Measurements from ENCODE around the gene LSM11.

- TF ChIP-seq POLR2A (IDR thresholded peaks at IDR 0.05; ENCODE audit: low read depth, low read length) = no peak
- no peak for TF ChIP-seq TAF1 (IDR thresholded peaks at IDR 0.05; ENCODE audit: borderline replicate concordance, low read depth, low read length)
- TF ChIP-seq POLR2AphosphoS5 (IDR thresholded peaks at IDR 0.05; ENCODE audit: low read depth, low read length) = no peak
Measured at GRCh38 chr5:157778121-157778805, 34.8 kb downstream of the LSM11 start.
